Measurements from ENCODE around the gene CLEC10A.

Gene CLEC10A

GRCh38 chr17:7042501-7043181, 37.4 kb downstream of the CLEC10A start:
- no peaks in the 10 kb centered on the region for H3K9me3 Mint-ChIP-seq (ENCODE audit: low read depth)
- no peaks in the 10 kb centered on the region for H3K36me3 Mint-ChIP-seq
- H3K27ac Mint-ChIP-seq = peak overlapping the region; percentile 70
- no peaks in the 10 kb centered on the region for H3K27me3 Mint-ChIP-seq
- H3K4me1 Mint-ChIP-seq (ENCODE audit: low read depth) = peaks cover 41% of the 10 kb centered on the region
- peak overlapping the region; percentile 80 for H3K4me3 Mint-ChIP-seq

GRCh38 chr17:7041607-7042500, 38.2 kb downstream of the CLEC10A start:
- Mint-ChIP-seq H3K27me3 (no peaks in the 10 kb centered on the region), H3K9me3 (ENCODE audit: low read depth) (no peaks in the 10 kb centered on the region), H3K27ac (peak overlapping the region; percentile 70), H3K4me1 (ENCODE audit: low read depth) (peaks cover 34% of the 10 kb centered on the region), H3K36me3 (no peaks in the 10 kb centered on the region), H3K4me3 (peak overlapping the region; percentile 80)

GRCh38 chr17:7039832-7040231, 40.2 kb downstream of the CLEC10A start:
- no peaks in the 10 kb centered on the region for H3K27me3 Mint-ChIP-seq
- H3K36me3 Mint-ChIP-seq = no peaks in the 10 kb centered on the region
- H3K4me1 Mint-ChIP-seq (ENCODE audit: low read depth) = peaks cover 33% of the 10 kb centered on the region
- H3K9me3 Mint-ChIP-seq (ENCODE audit: low read depth) = no peaks in the 10 kb centered on the region
- H3K4me3 Mint-ChIP-seq = no peak overlapping the region
- H3K27ac Mint-ChIP-seq = peak overlapping the region; percentile 41

GRCh38 chr17:7038025-7038862, 41.8 kb downstream of the CLEC10A start:
- Mint-ChIP-seq H3K27ac (no peak overlapping the region), H3K4me1 (ENCODE audit: low read depth) (peaks cover 38% of the 10 kb centered on the region), H3K27me3 (no peaks in the 10 kb centered on the region), H3K9me3 (ENCODE audit: low read depth) (no peaks in the 10 kb centered on the region), H3K4me3 (peak overlapping the region; percentile 54), H3K36me3 (no peaks in the 10 kb centered on the region)

- Mint-ChIP-seq H3K27me3 (no peaks in the 10 kb centered on the region), H3K9me3 (ENCODE audit: low read depth) (no peaks in the 10 kb centered on the region), H3K4me3 (peak within 1 kb of the TSS; percentile 94), H3K27ac (peak within 1 kb of the TSS; percentile 96), H3K4me1 (ENCODE audit: low read depth) (peaks cover 49% of the 10 kb centered on the region), H3K36me3 (peaks cover 3% of the 10 kb centered on the region)
These were observed 44.3 kb downstream of the CLEC10A start, which contains the start of gene SLC16A13 for GRCh38 chr17:7035591-7036368. TSS of gene SLC16A13 (plus strand) at chr17:7036015. CDS start at chr17:7036383, 368 bp downstream.

- no peaks in the 10 kb centered on the region for H3K27me3 Mint-ChIP-seq
- H3K36me3 Mint-ChIP-seq = peaks cover 3% of the 10 kb centered on the region
- peak overlapping the region; percentile 94 for H3K4me3 Mint-ChIP-seq
- H3K4me1 Mint-ChIP-seq (ENCODE audit: low read depth) = peaks cover 56% of the 10 kb centered on the region
- H3K27ac Mint-ChIP-seq = peak overlapping the region; percentile 96
- H3K9me3 Mint-ChIP-seq (ENCODE audit: low read depth) = no peaks in the 10 kb centered on the region
These were observed 45.0 kb downstream of the CLEC10A start for GRCh38 chr17:7034955-7035590.

GRCh38 chr17:7029659-7030058, 50.4 kb downstream of the CLEC10A start:
- Mint-ChIP-seq H3K27me3 (no peaks in the 10 kb centered on the region), H3K9me3 (ENCODE audit: low read depth) (no peaks in the 10 kb centered on the region), H3K36me3 (peaks cover 3% of the 10 kb centered on the region), H3K27ac (peak overlapping the region; percentile 91), H3K4me3 (peak overlapping the region; percentile 70), H3K4me1 (ENCODE audit: low read depth) (peaks cover 47% of the 10 kb centered on the region)

- Mint-ChIP-seq H3K27ac (peak overlapping the region; percentile 91), H3K9me3 (ENCODE audit: low read depth) (no peaks in the 10 kb centered on the region), H3K4me3 (peak overlapping the region; percentile 30)
These were observed 51.0 kb downstream of the CLEC10A start for GRCh38 chr17:7029096-7029495.

GRCh38 chr17:7027335-7027734, 52.7 kb downstream of the CLEC10A start:
- Mint-ChIP-seq H3K4me3 (no peak overlapping the region), H3K27me3 (no peaks in the 10 kb centered on the region), H3K4me1 (ENCODE audit: low read depth) (peaks cover 44% of the 10 kb centered on the region), H3K9me3 (ENCODE audit: low read depth) (no peaks in the 10 kb centered on the region), H3K27ac (no peak overlapping the region), H3K36me3 (no peaks in the 10 kb centered on the region)

More at GRCh38 chr17:7029096-7029495, 51.0 kb downstream of the CLEC10A start:
- peaks cover 43% of the 10 kb centered on the region for H3K4me1 Mint-ChIP-seq (ENCODE audit: low read depth)
- H3K27me3 Mint-ChIP-seq = no peaks in the 10 kb centered on the region
- H3K36me3 Mint-ChIP-seq = peaks cover 3% of the 10 kb centered on the region

GRCh38 chr17:7026471-7027115, 53.5 kb downstream of the CLEC10A start:
- H3K4me1 Mint-ChIP-seq (ENCODE audit: low read depth) = peaks cover 42% of the 10 kb centered on the region
- H3K9me3 Mint-ChIP-seq (ENCODE audit: low read depth) = no peaks in the 10 kb centered on the region
- no peak overlapping the region for H3K27ac Mint-ChIP-seq
- H3K27me3 Mint-ChIP-seq = no peaks in the 10 kb centered on the region
- H3K36me3 Mint-ChIP-seq = no peaks in the 10 kb centered on the region
- no peak overlapping the region for H3K4me3 Mint-ChIP-seq

DNA sequence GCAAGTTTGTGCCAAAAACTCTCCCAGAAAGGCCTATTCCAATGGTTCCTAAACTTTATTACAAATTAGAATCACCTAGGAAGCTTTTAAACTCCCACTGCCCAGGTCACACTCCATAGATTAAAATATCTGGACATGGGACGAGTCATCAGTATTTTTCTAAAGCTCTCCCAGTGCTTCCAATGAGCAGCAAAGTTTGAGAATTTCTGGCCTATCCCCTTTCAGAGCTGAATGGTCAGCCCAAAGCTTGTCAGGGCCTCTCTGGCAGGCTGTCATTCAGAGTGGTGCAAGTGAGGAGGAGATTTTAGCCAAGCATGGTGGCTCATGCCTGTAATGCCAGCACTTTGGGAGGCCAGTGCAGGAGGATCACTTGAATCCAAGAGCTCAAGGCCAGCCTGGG, 54.8 kb downstream of the CLEC10A start:
- Mint-ChIP-seq H3K27ac (no peak overlapping the region), H3K9me3 (ENCODE audit: low read depth) (no peaks in the 10 kb centered on the region), H3K4me3 (peak overlapping the region; percentile 27), H3K4me1 (ENCODE audit: low read depth) (peaks cover 38% of the 10 kb centered on the region), H3K36me3 (no peaks in the 10 kb centered on the region), H3K27me3 (no peaks in the 10 kb centered on the region)
